ENCODE results near the gene TMIGD3. TPM values are rescaled to one million over a fixed set of nuclear protein-coding genes. Genes with fewer than 3 reads are reported as not detected.
"Not testable (repeated sequence)": the region's sequence is repeated elsewhere in the genome, so short reads cannot be mapped to it uniquely, and the experiment has no call there.

TMIGD3 gene
- total RNA-seq = under 1 TPM in 1 of 2 experiments, not detected in 1; 0.25 TPM

DNA sequence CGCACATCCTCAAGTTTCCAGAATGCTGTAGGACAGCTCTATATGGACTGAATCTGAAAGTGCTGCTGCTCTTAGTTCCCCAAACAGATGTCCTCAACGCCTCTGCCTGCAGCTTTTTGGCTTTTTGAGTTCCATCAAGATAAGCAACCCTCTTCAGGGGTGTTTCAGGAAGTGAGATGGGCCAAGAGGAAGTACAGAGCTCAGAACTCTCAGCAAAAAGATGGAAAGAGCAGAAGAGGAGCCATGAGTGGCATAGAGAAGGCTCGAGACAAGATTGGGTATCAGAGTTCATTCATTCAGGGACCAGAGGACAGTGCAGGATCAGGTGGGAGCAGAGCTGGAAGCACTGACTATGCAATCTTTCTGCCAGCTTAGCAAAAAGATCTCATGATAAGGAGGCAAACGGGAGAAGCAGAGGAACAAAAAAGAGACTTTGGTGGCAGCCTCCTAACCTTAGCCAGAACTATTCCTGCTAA lies at the start of gene TMIGD3, which contains the start of gene ADORA3:
TMIGD3 (minus strand) TSS at position 49 of the 476 bp plus-strand sequence. CDS start 279 bp downstream, outside the sequence.
ADORA3 (minus strand) TSS at position 49 of the 476 bp plus-strand sequence. CDS start 279 bp downstream, outside the sequence.
- ChIA-PET POLR2A (no interaction called here), CTCF (interaction anchor here (1.0 to 1.2 kb wide), 2 partner anchors 22 to 212 kb away, joined by 3 to 6 read pairs; no protein-coding TSS in a partner anchor)

DNA sequence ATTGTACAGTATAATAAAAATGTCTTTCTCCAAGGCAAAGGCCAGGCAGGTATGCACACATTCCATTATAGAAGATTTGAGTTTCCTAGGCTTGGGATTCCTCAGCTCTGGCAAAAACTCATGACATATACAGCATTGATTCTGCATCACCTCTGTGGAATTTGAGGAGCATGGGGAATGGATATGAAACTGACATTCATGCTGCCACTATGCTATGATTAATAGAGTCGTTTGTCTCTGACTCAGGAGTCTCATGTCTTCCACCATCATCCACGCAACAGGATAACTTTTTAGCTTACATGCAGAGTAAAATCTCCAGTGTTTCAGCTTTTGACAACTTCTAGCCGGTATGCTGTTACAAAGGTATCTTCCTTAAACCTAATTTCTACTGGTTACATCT lies 49.8 kb upstream of the TMIGD3 start:
- POLR2A ChIA-PET = no interaction called here
- CTCF ChIA-PET = interaction anchor here (0.6 kb wide), 2 partner anchors 15 to 38 kb away, joined by 3 to 4 read pairs; no protein-coding TSS in a partner anchor

DNA sequence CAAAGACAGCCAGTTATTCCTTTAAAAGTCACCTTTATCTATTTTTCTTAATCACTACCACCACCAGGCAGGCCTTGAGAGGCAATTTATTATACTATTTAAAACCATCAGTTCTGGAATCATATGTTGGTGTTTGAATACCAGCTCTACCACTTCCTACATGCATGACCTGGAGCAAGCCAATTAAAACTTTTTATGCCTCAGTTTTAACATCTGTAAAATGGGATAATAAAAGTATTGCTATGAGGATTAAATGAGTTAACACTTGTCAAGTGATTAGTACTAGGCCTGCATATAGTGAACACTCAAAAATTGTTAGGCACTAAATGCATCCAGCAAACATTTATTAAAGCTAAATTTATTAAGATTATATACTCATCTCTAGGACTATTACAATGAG lies 49.2 kb upstream of the TMIGD3 start:
- CTCF ChIA-PET = no interaction called here
- POLR2A ChIA-PET = no interaction called here

DNA sequence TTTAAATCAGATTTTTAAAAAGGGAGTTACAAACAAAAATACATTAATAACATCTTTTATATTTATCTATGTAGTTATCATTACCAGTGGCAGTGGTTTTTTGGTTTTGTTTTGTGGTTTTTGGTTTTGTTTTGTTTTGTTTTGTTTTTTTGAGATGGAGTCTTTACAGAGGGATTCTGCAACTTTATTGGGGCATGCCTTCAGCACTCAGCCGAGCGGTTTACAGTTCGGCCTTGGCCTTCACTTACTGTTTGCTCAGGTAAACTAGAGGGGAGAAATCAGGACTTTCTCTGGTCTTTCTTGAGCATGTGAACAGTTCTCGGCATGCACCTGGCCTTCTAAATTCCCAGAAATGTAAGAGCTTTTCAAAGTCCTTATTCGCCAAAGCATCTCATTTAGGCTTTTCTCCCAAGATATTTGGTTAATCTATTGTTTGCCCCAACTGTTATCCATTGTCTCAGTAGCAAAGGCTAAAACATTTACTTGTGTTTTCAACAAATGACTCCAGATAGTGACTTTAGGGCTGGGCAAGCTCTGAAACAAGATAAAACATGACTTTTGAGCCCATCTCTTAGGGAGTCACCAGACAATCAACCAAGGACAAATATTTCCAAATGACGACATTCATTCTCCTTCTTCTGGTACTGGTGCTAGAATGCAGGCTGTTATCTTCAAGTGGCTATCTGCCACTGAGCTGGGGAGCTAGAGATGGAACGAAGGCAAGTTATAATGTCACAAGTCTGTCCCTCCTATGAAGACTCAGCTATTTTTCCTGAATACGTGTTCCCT lies 48.4 kb upstream of the TMIGD3 start:
- CTCF ChIA-PET = interaction anchor here (1.3 kb wide), 1 partner anchor 11 kb away, joined by 4 read pairs; no protein-coding TSS in a partner anchor
- POLR2A ChIA-PET = interaction anchor here (0.7 kb wide), 1 partner anchor 80 kb away, joined by 5 read pairs; no protein-coding TSS in a partner anchor

DNA sequence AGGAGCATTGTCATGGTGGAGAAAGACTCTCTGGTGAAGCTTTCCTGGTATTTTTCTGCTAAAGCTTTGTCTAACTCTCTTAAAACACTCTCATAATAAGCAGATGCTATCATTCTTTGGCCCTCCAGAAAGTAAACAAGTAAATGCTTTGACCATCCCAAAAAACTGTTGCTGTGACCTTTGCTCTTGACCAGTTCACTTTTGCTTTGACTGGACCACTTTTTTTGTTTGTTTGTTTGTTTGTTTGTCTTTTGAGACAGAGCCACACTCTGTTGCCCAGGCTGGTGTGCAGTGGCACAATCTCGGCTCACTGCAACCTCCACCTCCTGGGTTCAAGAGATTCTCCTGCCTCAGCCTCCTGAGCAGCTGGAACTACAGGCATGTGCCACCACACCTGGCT lies 44.4 kb upstream of the TMIGD3 start:
- POLR2A ChIA-PET, CTCF ChIA-PET: not testable (repeated sequence)

DNA sequence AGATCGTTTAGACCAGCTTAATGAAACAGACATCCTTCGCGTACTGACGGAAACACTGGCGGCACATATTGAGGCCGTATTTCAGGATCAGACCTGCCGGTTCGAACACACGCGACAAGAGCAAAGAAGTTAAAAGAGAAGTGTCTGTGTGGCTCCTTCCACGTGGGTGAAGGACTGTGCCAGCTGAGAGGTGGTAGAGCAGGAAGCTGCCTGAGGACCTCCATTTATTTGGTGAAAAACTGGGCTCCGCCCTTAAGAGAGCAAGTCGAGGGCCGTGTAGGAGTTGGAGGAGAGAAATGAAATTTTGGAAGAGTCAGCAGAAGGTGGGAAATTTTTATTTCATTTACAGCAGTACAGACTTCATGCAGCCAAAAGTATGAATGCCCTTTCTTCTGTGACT lies 38.8 kb upstream of the TMIGD3 start:
- ChIA-PET POLR2A (interaction anchor here (0.6 kb wide), 1 partner anchor 658 kb away, joined by 4 read pairs; no protein-coding TSS in a partner anchor), CTCF (interaction anchor here (1.6 kb wide), 1 partner anchor 15 kb away, joined by 4 read pairs; no protein-coding TSS in a partner anchor)

DNA sequence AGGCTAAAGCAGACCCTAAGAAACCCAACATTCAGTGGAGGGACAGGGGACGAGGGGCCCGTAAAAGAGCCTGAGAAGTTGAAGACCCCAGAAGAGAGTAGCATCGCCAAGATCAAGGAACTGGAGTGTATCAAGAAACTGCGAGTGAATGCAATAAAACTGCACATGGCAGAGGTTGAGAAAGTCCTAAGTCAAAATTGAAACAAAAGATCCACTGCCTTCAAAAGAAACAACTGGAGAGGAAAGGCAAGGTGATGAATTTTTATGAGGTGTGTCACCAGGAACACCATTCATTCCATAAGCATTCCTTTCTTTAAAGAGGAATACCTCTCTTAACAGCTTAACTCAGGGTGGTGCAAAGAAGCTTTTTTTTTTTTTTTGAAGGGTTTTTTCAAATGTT lies 38.3 kb upstream of the TMIGD3 start:
- CTCF ChIA-PET = interaction anchor here (1.6 kb wide), 1 partner anchor 16 kb away, joined by 4 read pairs; no protein-coding TSS in a partner anchor
- POLR2A ChIA-PET = no interaction called here

DNA sequence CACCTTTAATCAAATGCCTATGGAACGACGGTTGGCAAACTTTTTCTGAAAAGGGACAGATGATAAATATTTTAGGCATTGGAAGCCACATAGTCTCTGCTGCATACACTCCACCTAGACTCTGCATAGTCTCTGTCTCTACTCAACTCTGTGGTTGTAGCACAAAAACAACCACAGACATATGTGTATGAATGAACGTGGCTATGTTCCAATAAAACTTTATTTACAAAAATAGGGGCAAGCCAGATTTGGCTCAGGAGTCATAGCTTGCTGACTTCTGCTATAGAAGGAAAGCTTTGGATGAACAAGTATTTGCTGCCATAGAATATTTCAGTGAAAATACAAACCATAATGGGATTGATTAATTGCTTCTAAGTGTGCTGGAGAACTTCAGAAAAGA lies 37.5 kb upstream of the TMIGD3 start:
- ChIA-PET POLR2A (no interaction called here), CTCF (interaction anchor here (1.6 kb wide), 1 partner anchor 17 kb away, joined by 4 read pairs; no protein-coding TSS in a partner anchor)

DNA sequence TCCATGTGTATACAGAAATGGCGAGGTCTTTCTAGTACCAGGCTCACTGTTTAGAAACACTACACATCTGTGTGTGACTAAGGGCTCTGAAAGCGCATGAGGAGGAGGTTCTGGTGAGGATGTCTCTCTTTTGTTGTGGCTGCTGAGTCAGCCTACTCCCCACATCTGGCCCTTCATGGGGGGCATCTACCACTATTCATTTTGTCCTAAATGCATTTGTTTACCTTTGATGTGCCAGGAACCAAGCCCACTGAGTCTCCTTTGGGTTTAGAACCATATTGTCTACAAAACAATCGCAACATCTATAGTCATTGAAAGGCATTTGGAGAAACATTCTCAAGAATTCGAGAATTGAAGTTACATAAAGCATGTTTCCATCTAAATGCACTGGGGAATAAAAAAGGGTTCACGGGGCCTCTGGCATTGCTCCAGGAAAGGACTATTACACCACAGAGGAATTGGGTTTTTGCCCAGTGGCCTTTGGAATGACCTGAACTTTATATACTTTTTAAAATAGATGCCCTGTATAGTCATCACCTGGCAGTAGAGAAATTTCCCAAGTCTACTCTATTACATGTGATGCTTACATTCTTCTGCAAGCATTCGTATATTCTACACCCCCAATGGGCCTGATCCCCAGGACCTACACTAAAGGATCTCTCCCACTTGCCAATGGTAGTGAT lies 35.1 kb upstream of the TMIGD3 start:
- CTCF ChIA-PET = no interaction called here
- POLR2A ChIA-PET = no interaction called here

DNA sequence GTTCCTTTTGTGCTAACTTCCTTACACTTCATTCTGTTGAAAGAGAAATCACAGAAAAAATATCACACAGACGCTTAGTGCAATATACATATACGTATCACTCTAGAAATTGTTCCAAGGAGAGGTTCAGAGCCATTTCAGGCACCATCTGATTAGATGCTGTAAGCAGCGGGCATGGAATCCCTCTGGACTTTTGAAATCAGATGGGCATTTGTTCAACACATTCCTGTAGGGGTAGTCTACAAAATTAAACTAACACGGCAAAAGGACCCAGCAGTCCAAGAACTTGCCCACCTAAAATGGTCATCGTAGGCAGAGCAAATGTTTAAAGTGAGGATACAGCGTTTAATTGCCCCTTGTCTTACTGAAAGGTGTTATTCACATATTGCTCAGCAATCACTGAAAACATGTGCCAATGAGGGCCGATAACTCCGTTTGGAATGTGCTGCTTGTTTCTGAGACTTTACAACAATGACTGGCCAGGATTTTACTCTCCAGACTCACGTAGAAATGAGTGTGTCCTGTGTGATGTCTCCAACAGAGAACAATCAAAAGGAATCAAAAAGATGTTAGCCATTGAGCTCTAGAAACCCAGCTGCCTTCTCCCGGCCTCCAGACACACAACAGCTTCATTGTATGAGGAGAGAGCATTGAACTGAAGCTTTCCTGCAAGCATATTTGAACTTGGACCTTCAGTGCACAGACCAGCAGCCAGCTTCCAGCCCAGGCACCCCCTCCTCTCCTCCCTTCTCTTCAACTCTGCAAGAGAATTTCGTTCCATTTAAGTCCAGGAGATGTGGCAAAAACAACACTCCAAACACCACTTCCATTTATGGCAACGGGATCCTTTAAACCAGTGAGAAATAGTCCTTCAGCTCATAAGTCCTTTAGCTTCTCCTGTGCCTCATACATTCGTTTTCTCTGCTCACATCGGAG lies 32.1 kb upstream of the TMIGD3 start:
- POLR2A ChIA-PET = no interaction called here
- CTCF ChIA-PET = no interaction called here

DNA sequence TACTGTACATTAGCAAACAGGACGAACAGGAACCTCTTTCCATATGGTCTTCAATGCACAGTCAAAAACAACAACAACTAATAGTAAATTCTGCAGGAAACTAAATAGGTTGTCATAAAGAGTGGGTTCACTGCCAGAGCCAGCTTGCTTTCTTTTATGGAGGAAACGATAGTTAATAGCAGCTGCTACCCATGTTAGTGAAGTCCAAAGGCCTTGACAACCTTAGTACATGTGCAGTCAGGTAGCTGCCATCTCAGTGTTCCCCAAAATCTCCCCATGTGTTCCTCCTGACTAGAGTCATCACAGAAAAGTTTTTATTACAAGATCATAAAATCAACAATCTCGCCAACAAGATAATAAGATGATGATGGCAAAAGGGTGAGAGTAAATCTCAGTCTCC lies 16.6 kb upstream of the TMIGD3 start:
- CTCF ChIA-PET = no interaction called here
- POLR2A ChIA-PET = no interaction called here

DNA sequence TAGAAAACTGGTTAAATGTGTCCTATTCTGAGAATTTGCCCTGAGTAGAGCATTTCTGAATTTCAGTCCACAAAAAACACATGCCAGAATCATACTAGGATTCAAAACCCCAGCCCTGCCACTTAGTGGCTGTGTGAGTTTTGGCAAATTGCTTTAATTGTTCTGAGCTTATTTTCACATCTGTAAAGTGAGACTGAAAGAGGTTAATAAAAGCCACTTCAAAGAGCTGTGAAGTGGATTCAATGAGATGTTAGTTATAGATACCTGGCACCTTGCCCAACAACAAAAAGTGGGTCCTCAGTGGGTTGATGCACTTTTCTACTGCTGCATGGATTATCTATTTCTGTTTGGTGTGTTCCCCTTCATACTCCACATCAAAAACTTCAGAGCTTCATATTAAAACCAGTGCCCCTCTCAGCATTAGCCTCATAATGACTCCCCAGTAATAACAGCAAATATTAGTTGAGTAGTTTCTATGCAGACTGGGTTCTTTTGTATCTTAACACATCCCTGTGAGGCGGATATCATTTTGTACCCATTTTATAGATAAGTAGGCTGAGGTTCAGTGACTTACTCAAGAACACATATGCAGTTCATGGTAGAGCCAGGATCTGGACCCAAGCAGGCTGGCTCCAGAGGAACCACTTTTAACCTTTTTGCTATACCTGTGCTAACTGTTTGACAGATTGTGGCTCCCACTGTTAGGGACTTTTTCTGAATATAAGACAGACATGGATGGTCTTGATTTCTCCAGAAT lies 14.2 kb upstream of the TMIGD3 start:
- CTCF ChIA-PET = interaction anchor here (0.8 to 3.4 kb wide), 8 partner anchors 10 to 79 kb away, joined by 3 to 29 read pairs (median 4); no protein-coding TSS in a partner anchor

DNA sequence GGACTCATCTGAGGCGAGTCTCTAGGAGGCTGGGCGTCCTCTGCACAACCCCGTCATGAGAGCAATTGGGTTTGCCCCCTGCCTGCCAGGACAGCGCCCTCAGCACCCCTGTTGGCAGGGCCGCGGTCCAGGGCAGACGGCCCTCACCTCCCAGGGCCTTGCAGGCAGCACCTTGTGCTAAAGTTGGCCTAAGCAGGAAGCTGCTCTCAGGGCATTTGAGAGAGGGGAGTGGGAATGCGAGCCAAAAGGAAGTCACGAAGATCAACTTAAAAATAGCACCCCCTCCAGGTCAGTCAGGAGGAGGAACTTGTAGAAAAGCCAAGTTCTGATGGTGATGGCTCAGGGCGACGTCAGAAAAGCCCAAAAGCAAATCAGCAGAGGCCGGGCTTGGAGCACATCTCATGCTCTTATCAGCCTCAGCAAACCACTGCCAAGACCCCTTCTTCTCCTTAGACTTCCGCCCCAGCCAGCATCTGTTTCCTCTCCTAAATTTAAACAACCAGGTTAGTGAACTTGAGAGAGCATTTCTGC lies 12.6 kb upstream of the TMIGD3 start:
- ChIA-PET CTCF (interaction anchor here (0.9 to 3.4 kb wide), 4 partner anchors 8 to 224 kb away, joined by 3 to 29 read pairs (median 4); partner anchors contain the start of gene INKA2), POLR2A (interaction anchor here (0.5 to 1.0 kb wide), 2 partner anchors 88 to 104 kb away, joined by 3 read pairs; partner anchors contain the start of gene RAP1A)

More for the DNA sequence above, 14.2 kb upstream of the TMIGD3 start:
- POLR2A ChIA-PET = interaction anchor here (1.0 to 1.6 kb wide), 4 partner anchors 10 to 83 kb away, joined by 3 to 10 read pairs (median 4); no protein-coding TSS in a partner anchor

DNA sequence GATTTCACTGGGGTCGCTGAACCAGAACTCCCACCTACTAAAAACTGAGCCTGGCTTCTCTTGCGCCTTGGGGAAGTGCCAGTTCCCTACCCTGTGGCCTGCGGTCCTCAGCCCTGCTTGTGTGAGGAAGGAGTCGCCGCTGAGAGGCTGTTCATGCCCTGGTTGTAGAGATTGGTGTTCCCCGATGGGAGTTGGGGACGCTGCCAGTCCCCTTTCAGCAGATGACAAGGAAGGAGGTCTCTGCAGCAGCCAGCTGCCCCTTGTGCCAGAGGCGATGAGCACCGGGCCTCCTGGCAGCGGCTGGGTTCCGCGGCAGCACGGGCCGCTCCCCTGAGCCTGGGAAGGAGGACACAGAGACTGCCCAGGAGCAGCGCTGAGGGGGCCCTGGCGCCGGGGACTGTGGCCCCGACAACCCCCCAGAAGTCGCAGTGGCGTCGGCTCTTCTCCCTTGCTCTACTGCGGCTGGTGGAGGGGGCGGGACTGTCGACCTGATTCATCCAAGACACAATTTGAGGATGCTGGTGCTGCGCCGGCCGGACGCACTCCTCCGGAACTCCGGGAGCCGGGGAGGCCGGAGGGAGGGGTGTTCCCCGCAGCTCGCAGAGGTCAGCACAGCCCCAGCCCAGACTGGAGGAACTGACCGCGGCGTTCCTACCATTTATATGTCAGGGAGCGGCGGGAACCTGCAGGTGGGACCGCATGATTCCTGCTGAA lies 12.0 kb upstream of the TMIGD3 start:
- ChIA-PET CTCF (interaction anchor here (1.1 to 3.4 kb wide), 3 partner anchors 8 to 224 kb away, joined by 3 to 29 read pairs (median 4); partner anchors contain the start of gene INKA2), POLR2A (interaction anchor here (1.0 kb wide), 1 partner anchor 88 kb away, joined by 3 read pairs; no protein-coding TSS in a partner anchor)

DNA sequence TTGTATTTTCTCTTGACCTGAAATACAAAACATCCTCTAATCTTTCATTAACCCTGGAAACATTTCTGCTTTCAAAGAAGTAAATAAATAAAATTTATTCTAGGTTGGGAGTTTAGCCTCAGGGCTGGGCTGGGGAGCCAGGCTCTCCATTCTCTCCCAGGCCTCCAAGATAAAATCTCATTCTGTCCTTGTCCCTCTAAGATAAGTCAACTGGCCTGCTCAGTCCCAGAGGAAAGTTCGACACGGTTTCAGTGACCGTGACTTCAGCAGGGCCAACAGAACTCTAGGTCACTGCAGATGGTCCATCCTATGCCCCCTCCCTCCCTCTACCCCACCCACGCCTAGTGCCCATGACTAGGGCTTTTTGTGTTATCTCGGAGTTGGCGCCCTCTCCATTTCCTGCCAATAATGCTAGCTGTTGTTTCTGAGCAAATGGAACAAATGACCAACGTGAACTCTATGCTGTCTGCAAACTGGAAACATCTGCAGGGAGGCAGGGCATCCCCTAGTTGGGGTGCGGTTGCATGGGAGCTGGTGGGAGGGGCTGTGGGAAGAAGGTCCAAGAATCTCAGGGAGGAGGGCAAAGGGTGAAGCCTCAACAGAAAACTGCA lies 10.1 kb upstream of the TMIGD3 start:
- ChIA-PET CTCF (interaction anchor here (0.6 kb wide), 1 partner anchor 117 kb away, joined by 3 read pairs; no protein-coding TSS in a partner anchor), POLR2A (no interaction called here)

DNA sequence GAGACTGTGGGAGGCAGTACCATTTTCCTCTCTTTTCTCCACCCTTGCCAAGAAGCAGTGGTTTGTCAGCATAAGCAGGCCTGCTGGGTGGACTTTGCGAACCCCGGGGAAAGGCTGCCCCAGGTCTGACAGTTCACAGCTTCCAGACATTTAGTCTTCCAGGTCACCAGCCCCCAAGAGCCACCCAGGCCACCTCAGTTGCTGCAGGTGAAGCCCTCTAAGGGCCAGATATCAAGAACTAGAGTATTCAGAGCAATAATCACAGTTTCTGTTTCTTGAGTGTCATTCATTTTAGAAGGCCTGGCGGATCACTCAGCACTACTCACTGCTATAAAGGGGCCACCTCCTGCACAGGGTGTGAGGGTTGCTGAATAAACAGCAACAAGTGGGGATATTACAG lies 9.5 kb upstream of the TMIGD3 start:
- ChIA-PET CTCF (interaction anchor here (1.4 kb wide), 1 partner anchor 234 kb away, joined by 3 read pairs; no protein-coding TSS in a partner anchor), POLR2A (no interaction called here)

All from activated CD8-positive, alpha-beta memory T cell treated with anti-CD3 and anti-CD28 coated beads for 36 hours (primary cell).